KMS-11 (cell line): Measurements from ENCODE around the gene LHFPL3.

Experiments
- H2AFZ ChIP-seq: fragments of 200-600 bp; sonication (generic); 2 replicates; pipeline ENCODE4 v1.6.1; 2016; ENCODE audit warnings: antibody characterized with exemption, mixed run types, low read depth
- H3K27ac ChIP-seq: fragments of 200-600 bp; sonication (generic); 2 replicates; pipeline ENCODE4 v1.6.1; 2016; ENCODE audit warnings: mild to moderate bottlenecking, mixed run types
- H3K27me3 ChIP-seq: fragments of 200-600 bp; sonication (generic); 2 replicates; pipeline ENCODE4 v1.6.1; 2017; ENCODE audit warnings: mild to moderate bottlenecking, low read depth, mixed run types, moderate library complexity; ENCODE audit not compliant: insufficient read depth
- H3K36me3 ChIP-seq: fragments of 200-600 bp; sonication (generic); 2 replicates; pipeline ENCODE4 v1.6.1; 2017; ENCODE audit warnings: mild to moderate bottlenecking, mixed run types; ENCODE audit not compliant: insufficient read depth
- H3K4me1 ChIP-seq: fragments of 200-600 bp; sonication (generic); 2 replicates; pipeline ENCODE4 v1.6.1; 2016; ENCODE audit warnings: mild to moderate bottlenecking, low read depth, mixed run types; ENCODE audit not compliant: poor library complexity, severe bottlenecking
- H3K4me2 ChIP-seq: fragments of 200-600 bp; sonication (generic); 2 replicates; pipeline ENCODE4 v1.7.0; 2016; ENCODE audit warnings: mild to moderate bottlenecking, mixed run types
- H3K4me3 ChIP-seq: fragments of 200-600 bp; sonication (generic); IDR thresholded peaks from 2 replicates; pipeline ENCODE4 v1.6.1; 2017; ENCODE audit warnings: low read depth, low read length, mixed read lengths; ENCODE audit not compliant: insufficient read depth
- H3K79me2 ChIP-seq: fragments of 200-600 bp; sonication (generic); 2 replicates; pipeline ENCODE4 v1.6.1; 2016; ENCODE audit warnings: low read depth, mixed run types; ENCODE audit not compliant: insufficient read depth
- H3K9ac ChIP-seq: fragments of 200-600 bp; sonication (generic); 2 replicates; pipeline ENCODE4 v1.6.1; 2016; ENCODE audit warnings: mild to moderate bottlenecking, mixed run types
- H4K20me1 ChIP-seq: fragments of 200-600 bp; sonication (generic); 2 replicates; pipeline ENCODE4 v1.6.1; 2016; ENCODE audit warnings: mild to moderate bottlenecking, mixed run types; ENCODE audit not compliant: insufficient read depth
- TF ChIP-seq, protein P1 (sequence below): fragments of 200-600 bp; sonication (generic); conservative IDR thresholded peaks from 2 replicates; pipeline ENCODE4 v1.6.1; 2017; ENCODE audit warnings: low read depth, mild to moderate bottlenecking, antibody characterized with exemption, low read length, moderate library complexity, mixed read lengths

Gene LHFPL3

DNA sequence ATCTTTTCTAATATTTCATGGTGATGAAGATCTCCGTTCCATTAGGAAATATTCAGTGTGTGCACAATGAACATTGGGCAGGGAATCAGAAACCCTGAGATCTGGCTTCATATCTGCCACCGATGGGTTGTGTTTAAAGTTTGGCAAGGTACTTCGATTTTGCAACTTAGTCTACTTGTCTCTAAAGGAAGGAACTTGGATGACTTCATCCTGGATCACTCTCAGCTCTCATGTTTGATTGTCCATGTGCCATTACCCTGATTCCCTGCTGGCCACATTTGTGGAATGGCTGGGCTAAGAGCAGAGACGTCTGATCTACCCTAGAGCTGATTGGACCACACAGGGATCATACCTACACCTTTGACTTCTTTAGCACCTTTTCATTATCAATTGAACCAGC is 508.6 kb downstream of the LHFPL3 start:
- no peak overlapping the region for H3K4me2 ChIP-seq
- H3K9ac ChIP-seq: no peak overlapping the region
- no peak overlapping the region for H3K27ac ChIP-seq
- H2AFZ ChIP-seq: no peak overlapping the region
- no peaks in the 10 kb centered on the region for H3K79me2 ChIP-seq
- no peaks in the 10 kb centered on the region for H3K4me1 ChIP-seq
- H3K4me3 ChIP-seq: no peak overlapping the region
- no peaks in the 10 kb centered on the region for H4K20me1 ChIP-seq
- H3K27me3 ChIP-seq: no peaks in the 10 kb centered on the region
- TF ChIP-seq, protein P1, sequence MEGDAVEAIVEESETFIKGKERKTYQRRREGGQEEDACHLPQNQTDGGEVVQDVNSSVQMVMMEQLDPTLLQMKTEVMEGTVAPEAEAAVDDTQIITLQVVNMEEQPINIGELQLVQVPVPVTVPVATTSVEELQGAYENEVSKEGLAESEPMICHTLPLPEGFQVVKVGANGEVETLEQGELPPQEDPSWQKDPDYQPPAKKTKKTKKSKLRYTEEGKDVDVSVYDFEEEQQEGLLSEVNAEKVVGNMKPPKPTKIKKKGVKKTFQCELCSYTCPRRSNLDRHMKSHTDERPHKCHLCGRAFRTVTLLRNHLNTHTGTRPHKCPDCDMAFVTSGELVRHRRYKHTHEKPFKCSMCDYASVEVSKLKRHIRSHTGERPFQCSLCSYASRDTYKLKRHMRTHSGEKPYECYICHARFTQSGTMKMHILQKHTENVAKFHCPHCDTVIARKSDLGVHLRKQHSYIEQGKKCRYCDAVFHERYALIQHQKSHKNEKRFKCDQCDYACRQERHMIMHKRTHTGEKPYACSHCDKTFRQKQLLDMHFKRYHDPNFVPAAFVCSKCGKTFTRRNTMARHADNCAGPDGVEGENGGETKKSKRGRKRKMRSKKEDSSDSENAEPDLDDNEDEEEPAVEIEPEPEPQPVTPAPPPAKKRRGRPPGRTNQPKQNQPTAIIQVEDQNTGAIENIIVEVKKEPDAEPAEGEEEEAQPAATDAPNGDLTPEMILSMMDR: no peak
- H3K36me3 ChIP-seq: no peaks in the 10 kb centered on the region

DNA sequence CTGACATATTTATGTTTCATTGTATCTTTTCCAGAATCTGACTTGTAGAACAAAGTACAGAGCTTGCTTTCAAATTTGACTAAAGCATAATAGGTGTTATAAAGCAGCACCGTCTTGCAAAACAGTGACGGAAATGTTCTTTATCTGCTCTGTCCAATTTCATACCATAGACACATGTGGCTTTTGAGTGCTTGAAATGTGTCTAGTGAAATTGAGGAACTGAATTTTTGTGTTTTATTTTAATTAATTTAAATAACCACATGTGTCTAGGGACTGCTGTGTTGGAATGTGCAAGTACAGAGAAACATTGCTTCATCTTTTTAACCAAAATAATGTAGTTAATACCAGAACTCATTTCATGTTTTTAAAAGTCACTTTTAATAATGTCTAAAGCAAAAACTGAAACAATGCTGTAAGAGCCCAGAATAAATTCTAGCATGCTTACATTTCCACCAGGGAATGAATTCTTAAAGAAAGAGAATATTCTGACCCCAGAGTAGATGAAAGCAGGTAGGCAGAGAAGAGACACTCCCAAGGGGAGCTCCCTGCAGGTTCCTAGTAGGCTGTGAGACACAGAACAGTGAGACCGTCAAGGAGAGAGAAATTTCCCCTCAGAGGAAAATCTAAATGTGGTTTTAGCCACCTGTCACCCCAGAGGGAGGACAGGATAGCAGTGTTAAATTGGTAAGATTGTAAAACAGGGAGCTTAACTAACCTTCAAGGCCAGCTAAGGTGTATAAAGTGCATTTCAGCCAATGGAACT is 510.3 kb downstream of the LHFPL3 start:
- Histone ChIP-seq H3K79me2 (no peaks in the 10 kb centered on the region), H4K20me1 (no peaks in the 10 kb centered on the region), H3K4me1 (no peaks in the 10 kb centered on the region), H2AFZ (no peak overlapping the region), H3K27me3 (no peaks in the 10 kb centered on the region), H3K36me3 (no peaks in the 10 kb centered on the region), H3K4me2 (no peak overlapping the region), H3K4me3 (no peak overlapping the region), H3K9ac (no peak overlapping the region), H3K27ac (no peak overlapping the region)
- TF ChIP-seq, protein P1: no peak

DNA sequence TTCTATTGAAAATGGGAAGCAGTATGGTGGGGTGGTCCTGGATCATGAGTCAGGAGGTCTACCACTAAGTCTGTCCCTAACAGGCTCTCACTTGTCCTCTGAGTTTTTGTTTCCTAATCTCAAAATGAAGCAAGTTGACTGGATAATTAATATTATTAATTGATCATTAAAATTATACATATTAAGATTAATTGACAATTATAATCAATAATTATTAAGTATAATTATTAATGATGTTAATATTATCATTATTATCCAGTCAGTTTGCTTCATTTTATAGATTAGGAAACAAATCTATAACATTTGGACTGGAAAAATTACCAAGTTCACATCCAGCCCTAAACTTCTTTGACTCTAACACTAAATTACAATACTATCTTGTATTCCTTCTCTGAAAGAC is 511.4 kb downstream of the LHFPL3 start:
- H3K4me3 ChIP-seq: no peak overlapping the region
- H3K4me2 ChIP-seq: no peak overlapping the region
- H2AFZ ChIP-seq: no peak overlapping the region
- H3K9ac ChIP-seq: no peak overlapping the region
- no peak overlapping the region for H3K27ac ChIP-seq
- H3K36me3 ChIP-seq: no peaks in the 10 kb centered on the region
- H3K27me3 ChIP-seq: no peaks in the 10 kb centered on the region
- TF ChIP-seq, protein P1: no peak
- no peaks in the 10 kb centered on the region for H3K79me2 ChIP-seq
- H3K4me1 ChIP-seq: no peaks in the 10 kb centered on the region
- no peaks in the 10 kb centered on the region for H4K20me1 ChIP-seq

DNA sequence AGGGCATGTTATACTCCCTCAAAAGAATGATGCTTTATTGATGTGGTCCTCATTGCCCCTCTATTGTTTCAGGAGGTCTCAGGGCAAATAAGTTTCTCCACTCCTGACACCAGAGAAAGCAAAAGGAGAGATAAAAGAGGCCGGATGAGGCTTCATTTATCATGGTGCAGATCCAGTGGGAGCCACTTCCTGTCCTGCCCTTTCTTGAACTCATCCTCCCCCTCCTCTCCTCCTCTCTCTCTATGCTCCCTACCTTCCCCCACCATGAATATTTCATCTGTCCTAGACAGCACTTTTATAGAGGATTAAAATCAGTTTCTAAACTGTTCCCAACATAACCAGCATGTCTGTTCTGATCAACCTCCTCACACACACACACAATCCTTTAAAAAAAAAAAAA is 513.4 kb downstream of the LHFPL3 start:
- no peaks in the 10 kb centered on the region for H3K36me3 ChIP-seq
- H3K4me2 ChIP-seq: no peak overlapping the region
- no peaks in the 10 kb centered on the region for H3K79me2 ChIP-seq
- TF ChIP-seq, protein P1: no peak
- no peak overlapping the region for H3K27ac ChIP-seq
- H3K4me1 ChIP-seq: no peaks in the 10 kb centered on the region
- no peaks in the 10 kb centered on the region for H4K20me1 ChIP-seq
- H2AFZ ChIP-seq: no peak overlapping the region
- no peak overlapping the region for H3K9ac ChIP-seq
- H3K4me3 ChIP-seq: no peak overlapping the region
- no peaks in the 10 kb centered on the region for H3K27me3 ChIP-seq
